H1 (cell line): ENCODE measurements around the gene ADCY2. TPM values are rescaled to one million over a fixed set of nuclear protein-coding genes. Genes with fewer than 3 reads are reported as not detected.

ENCODE experiments used
- CTCF ChIA-PET: fragments of 300-600 bp; sonication (Branson Sonifier 250); formaldehyde crosslinking; loops from one replicate; lab custom pipeline; 2021; ENCODE audit not compliant: partially characterized antibody; lab: Charles Lee
- POLR2A ChIA-PET: fragments of 300-600 bp; sonication (Branson Sonifier 250); formaldehyde crosslinking; loops from one replicate; lab custom pipeline; 2021; ENCODE audit warnings: inconsistent platforms; ENCODE audit not compliant: partially characterized antibody; lab: Charles Lee
- DNase-seq, 2 experiments: peaks; one replicate each; pipeline versions ENCODE4 v3.0.0 to v3.0.0-alpha.2; 2010 to 2022; ENCODE audit warnings: low spot score in 2 of 2, low read depth in 1 of 2, mixed read lengths in 1 of 2
- FAIRE-seq: peaks from 2 replicates; lab custom pipeline; 2011; peaks lifted over from hg19 to GRCh38; lab: Jason Lieb, UNC
- H2AFZ ChIP-seq: 2 replicates; pipeline ENCODE4 v1.8.1; 2012; ENCODE audit warnings: low read length, inconsistent platforms
- H2AK5ac ChIP-seq: 2 replicates; pipeline ENCODE4 v1.6.1; 2013; ENCODE audit warnings: low read depth, low read length
- H2BK120ac ChIP-seq: replicated peaks from 2 replicates; pipeline ENCODE3; 2013; ENCODE audit warnings: low read depth, low read length, inconsistent platforms
- H2BK12ac ChIP-seq: 2 replicates; pipeline ENCODE4 v1.6.1; 2013; ENCODE audit warnings: low read depth, low read length
- H2BK15ac ChIP-seq: 2 replicates; pipeline ENCODE4 v1.6.1; 2013; ENCODE audit warnings: low read length
- H2BK20ac ChIP-seq: 2 replicates; pipeline ENCODE4 v1.6.1; 2013; ENCODE audit warnings: low read length
- H2BK5ac ChIP-seq: 2 replicates; pipeline ENCODE4 v1.6.1; 2013; ENCODE audit warnings: low read depth, low read length
- H3K14ac ChIP-seq: 2 replicates; pipeline ENCODE4 v1.6.1; 2013; ENCODE audit warnings: inconsistent platforms; ENCODE audit not compliant: insufficient read length
- H3K18ac ChIP-seq: 2 replicates; pipeline ENCODE4 v1.6.1; 2013; ENCODE audit warnings: low read length; ENCODE audit errors: extremely low read depth
- H3K23ac ChIP-seq: 2 replicates; pipeline ENCODE4 v1.6.1; 2013; ENCODE audit warnings: inconsistent platforms; ENCODE audit not compliant: insufficient read length
- H3K23me2 ChIP-seq: 2 replicates; pipeline ENCODE4 v1.6.1; 2013; ENCODE audit warnings: low read depth, low read length
- H3K27ac ChIP-seq: 2 replicates; pipeline ENCODE4 v1.6.1; 2011; ENCODE audit warnings: low read depth, low read length, inconsistent platforms
- H3K27me3 ChIP-seq, 4 experiments: replicated peaks in 1 of 4; 1 replicate in 1 of 4; 2 replicates in 3 of 4; pipeline versions ENCODE4 v1.6.1 to v1.8.1; 2011 to 2013; ENCODE audit warnings: low read length in 3 of 4, mild to moderate bottlenecking in 3 of 4, inconsistent platforms in 2 of 4, mixed read lengths in 2 of 4, moderate library complexity in 1 of 4; ENCODE audit not compliant: control insufficient read depth in 3 of 4, insufficient read depth in 3 of 4; ENCODE audit errors: extremely low read depth in 1 of 4
- H3K36me3 ChIP-seq, 4 experiments: 2 replicates each; pipeline versions ENCODE4 v1.6.1 to v1.8.1; 2011 to 2013; ENCODE audit warnings: mild to moderate bottlenecking in 4 of 4, low read length in 3 of 4, moderate library complexity in 2 of 4, control low read depth in 1 of 4, inconsistent platforms in 1 of 4; ENCODE audit not compliant: insufficient read depth in 4 of 4, control insufficient read depth in 2 of 4
- H3K4ac ChIP-seq: replicated peaks from 2 replicates; pipeline ENCODE3; 2013; ENCODE audit warnings: low read length, low read depth, mixed read lengths, inconsistent platforms; ENCODE audit not compliant: insufficient read length
- H3K4me1 ChIP-seq, 4 experiments: replicated peaks in 1 of 4; 1 replicate in 1 of 4; 2 replicates in 3 of 4; pipeline versions ENCODE4 v1.6.1 to v1.8.1; 2011 to 2013; ENCODE audit warnings: low read length in 3 of 4, inconsistent platforms in 2 of 4, mixed read lengths in 1 of 4; ENCODE audit not compliant: insufficient read depth in 4 of 4, control insufficient read depth in 3 of 4
- H3K4me2 ChIP-seq, 2 experiments: 2 replicates each; pipeline versions ENCODE4 v1.6.1 to v1.8.1; 2011 to 2013; ENCODE audit warnings: low read depth in 2 of 2, low read length in 2 of 2, control low read depth in 1 of 2, inconsistent platforms in 1 of 2, mild to moderate bottlenecking in 1 of 2; ENCODE audit not compliant: insufficient read depth in 1 of 2
- H3K4me3 ChIP-seq, 4 experiments: fragments of 200-600, 300-600 bp in 1 of 4; sonication (generic), shearing (Covaris generic), sonication (Bioruptor Twin) in 1 of 4; 2 replicates each; pipeline versions ENCODE4 v1.5.1 to v1.8.1; 2011 to 2016; ENCODE audit warnings: low read length in 4 of 4, low read depth in 3 of 4, control low read depth in 2 of 4, inconsistent platforms in 2 of 4, mild to moderate bottlenecking in 2 of 4, mixed read lengths in 1 of 4, moderate library complexity in 1 of 4; ENCODE audit not compliant: insufficient read depth in 2 of 4; ENCODE audit errors: extremely low read depth in 1 of 4
- H3K56ac ChIP-seq: replicated peaks from 2 replicates; pipeline ENCODE3; 2013; ENCODE audit warnings: low read depth, mild to moderate bottlenecking, mixed read lengths, low read length, inconsistent platforms; ENCODE audit not compliant: insufficient read length
- H3K79me1 ChIP-seq: 2 replicates; pipeline ENCODE4 v1.6.1; 2013; ENCODE audit warnings: low read depth, low read length, control low read depth
- H3K79me2 ChIP-seq, 2 experiments: 2 replicates each; pipeline versions ENCODE4 v1.6.1 to v1.8.1; 2012 to 2013; ENCODE audit warnings: low read length in 2 of 2, mild to moderate bottlenecking in 2 of 2, inconsistent platforms in 1 of 2; ENCODE audit not compliant: insufficient read depth in 2 of 2, control insufficient read depth in 1 of 2
- H3K9ac ChIP-seq, 4 experiments: replicated peaks in 1 of 4; 1 replicate in 1 of 4; 2 replicates in 3 of 4; pipeline versions ENCODE4 v1.6.1 to v1.8.1; 2011 to 2013; ENCODE audit warnings: low read depth in 3 of 4, low read length in 3 of 4, control low read depth in 2 of 4, mild to moderate bottlenecking in 2 of 4, moderate library complexity in 2 of 4, inconsistent platforms in 1 of 4; ENCODE audit errors: extremely low read depth in 1 of 4
- H3K9me3 ChIP-seq, 2 experiments: 2 replicates each; pipeline versions ENCODE4 v1.6.1 to v1.8.1; 2012 to 2013; ENCODE audit warnings: mild to moderate bottlenecking in 2 of 2, moderate library complexity in 2 of 2, control low read depth in 1 of 2, inconsistent platforms in 1 of 2, low read depth in 1 of 2, low read length in 1 of 2, mixed read lengths in 1 of 2; ENCODE audit not compliant: insufficient read depth in 2 of 2
- H4K20me1 ChIP-seq, 2 experiments: replicated peaks in 1 of 2; 2 replicates each; pipeline versions ENCODE3 to v1.8.1; 2011 to 2013; ENCODE audit warnings: inconsistent platforms in 2 of 2, low read length in 2 of 2, mild to moderate bottlenecking in 1 of 2; ENCODE audit not compliant: insufficient read depth in 2 of 2, control insufficient read depth in 1 of 2
- H4K5ac ChIP-seq: 2 replicates; pipeline ENCODE4 v1.6.1; 2013; ENCODE audit warnings: low read length, low read depth, mixed read lengths, inconsistent platforms; ENCODE audit not compliant: insufficient read length
- H4K8ac ChIP-seq: 2 replicates; pipeline ENCODE4 v1.8.0; 2013; ENCODE audit warnings: mild to moderate bottlenecking, moderate library complexity, low read length, inconsistent platforms; ENCODE audit not compliant: insufficient read depth; ENCODE audit errors: extremely low read depth
- H4K91ac ChIP-seq: replicated peaks from 2 replicates; pipeline ENCODE3; 2013; ENCODE audit warnings: low read length, mixed read lengths, inconsistent platforms; ENCODE audit not compliant: insufficient read length
- CREB1 ChIP-seq: IDR thresholded peaks from 2 replicates; pipeline ENCODE4 v1.6.1; 2012; ENCODE audit warnings: inconsistent platforms
- TEAD4 ChIP-seq: IDR thresholded peaks from 2 replicates; pipeline ENCODE4 v1.6.1; 2012; ENCODE audit warnings: low read depth, low read length, inconsistent platforms, mixed read lengths
- WGBS, 2 experiments: shearing (Covaris generic) in 1 of 2; methylation state at CpG; one replicate each; pipeline versions ENCODE4 v1.1.6 to v1.1.7; 2013 to 2015; ENCODE audit warnings: low lambda C conversion rate in 2 of 2, mixed read lengths in 2 of 2, inconsistent platforms in 1 of 2, low coverage in 1 of 2, missing lambda C conversion rate in 1 of 2; ENCODE audit not compliant: insufficient replicate concordance in 2 of 2, insufficient coverage in 1 of 2, insufficient read length in 1 of 2; ENCODE audit errors: extremely low coverage in 1 of 2, missing lambda C conversion rate in 1 of 2; 5-methylcytosine and 5-hydroxymethylcytosine counted together
- polyA plus RNA-seq, 7 experiments: library from polyadenylated mRNA; depleted of rRNA in 3 of 7; stranded (reverse) in 5 of 7; unstranded in 2 of 7; fragments of >200 nt in 5 of 7; fragments of 200-250 nt in 2 of 7; gene quantifications; 1 replicate in 5 of 7; 2 replicates in 1 of 7; 4 replicates in 1 of 7; pipeline versions ENCODE4 v1.2.1 to v1.2.3, GENCODE V29; 2011 to 2013; ENCODE audit warnings: missing spikeins in 2 of 7, mixed read lengths in 2 of 7
- total RNA-seq: library from RNA; stranded (reverse); fragmentation: NEBNext Ultra II Directional; extraction: Animal tissue kit (Norgen Biotek cat#: 25700); gene quantifications from 2 replicates; pipeline ENCODE4 v1.2.1, GENCODE V29; 2021
- TF ChIP-seq, protein P1 (sequence below): IDR thresholded peaks from 2 replicates; pipeline ENCODE4 v1.6.1; 2011; ENCODE audit warnings: low read length, improper control_type of control experiment

Gene ADCY2
- total and polyA plus RNA-seq, 2 of the 8 experiments (the other 6 are each of a cell fraction or from before 2014, with no cell fraction given), result 35.8 to 122 TPM

DNA sequence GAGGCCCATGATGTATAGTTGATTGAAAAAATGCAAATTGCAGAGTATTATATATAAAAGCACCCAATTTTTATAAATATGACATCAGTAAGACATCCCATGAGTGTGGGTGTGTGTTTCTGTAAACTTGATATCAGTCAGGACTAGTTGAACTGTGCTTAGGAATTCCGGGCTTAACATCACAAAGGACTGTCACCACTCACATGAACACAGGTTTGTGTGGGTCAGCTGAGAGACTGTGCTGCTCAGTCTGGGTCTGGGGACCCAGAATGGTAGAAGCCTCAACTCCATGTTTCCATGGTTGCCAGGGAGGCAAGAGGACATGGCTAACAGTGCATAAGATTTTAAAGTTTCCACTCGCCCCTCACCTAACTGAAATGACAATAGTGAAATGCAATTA is 120.3 kb downstream of the ADCY2 start:
- H3K27ac ChIP-seq, result no peak overlapping the region

More for the DNA sequence above, 120.3 kb downstream of the ADCY2 start:
- H3K36me3 ChIP-seq, result peaks cover 0 to 6% (median 3%) of the 10 kb centered on the region in 4 experiments; a peak in 3 of 8 replicates
- H2BK15ac ChIP-seq, result no peak overlapping the region
- no peak overlapping the region for H3K4me3 ChIP-seq
- H4K5ac ChIP-seq, result no peak overlapping the region
- no peak overlapping the region for H3K56ac ChIP-seq
- H4K8ac ChIP-seq, result no peak overlapping the region
- H3K23me2 ChIP-seq, result no peaks in the 10 kb centered on the region; the same call in 1 of the 2 replicates
- TF ChIP-seq, protein P1, sequence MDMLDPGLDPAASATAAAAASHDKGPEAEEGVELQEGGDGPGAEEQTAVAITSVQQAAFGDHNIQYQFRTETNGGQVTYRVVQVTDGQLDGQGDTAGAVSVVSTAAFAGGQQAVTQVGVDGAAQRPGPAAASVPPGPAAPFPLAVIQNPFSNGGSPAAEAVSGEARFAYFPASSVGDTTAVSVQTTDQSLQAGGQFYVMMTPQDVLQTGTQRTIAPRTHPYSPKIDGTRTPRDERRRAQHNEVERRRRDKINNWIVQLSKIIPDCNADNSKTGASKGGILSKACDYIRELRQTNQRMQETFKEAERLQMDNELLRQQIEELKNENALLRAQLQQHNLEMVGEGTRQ, result no peak
- TF ChIP-seq TEAD4, result peak; percentile 28; the same call in 1 of the 2 replicates
- no peak for TF ChIP-seq CREB1
- no peaks in the 10 kb centered on the region for H3K9me3 ChIP-seq
- no peak overlapping the region for H3K4ac ChIP-seq
- POLR2A ChIA-PET, result no interaction called here
- no peak overlapping the region for H4K91ac ChIP-seq
- H3K79me2 ChIP-seq, result peaks cover 0 to 80% of the 10 kb centered on the region in 2 experiments; a peak in 2 of 4 replicates
- CTCF ChIA-PET, result interaction anchor here (0.6 to 1.9 kb wide), 8 partner anchors 10 to 463 kb away, joined by 3 to 7 read pairs (median 4); no protein-coding TSS in a partner anchor
- peaks cover 3% of the 10 kb centered on the region; the same call in 1 of the 2 replicates for H3K79me1 ChIP-seq
- H3K14ac ChIP-seq, result no peak overlapping the region
- no peak overlapping the region for H2AK5ac ChIP-seq
- H2BK12ac ChIP-seq, result no peak overlapping the region; the same call in 1 of the 2 replicates
- no peak for DNase-seq
- no peak for FAIRE-seq
- H2AFZ ChIP-seq, result no peak overlapping the region
- peaks cover 1 to 10% (median 7%) of the 10 kb centered on the region in 4 experiments; a peak in 5 of 7 replicates for H3K4me1 ChIP-seq
- H2BK5ac ChIP-seq, result no peak overlapping the region
- no peak overlapping the region for H3K23ac ChIP-seq
- no peaks in the 10 kb centered on the region for H3K27me3 ChIP-seq
- no peak overlapping the region for H2BK20ac ChIP-seq
- H3K9ac ChIP-seq, result no peak overlapping the region
- WGBS, 2 experiments, result 77% methylated on average over 2 of the region's 2 CpGs; no CpG with 5 or more reads in 1 of the 2 experiments
- no peak overlapping the region for H3K4me2 ChIP-seq
- H3K18ac ChIP-seq, result no peak overlapping the region
- H2BK120ac ChIP-seq, result no peak overlapping the region
- H4K20me1 ChIP-seq, result peaks cover under 1 to 2% of the 10 kb centered on the region in 2 experiments
